ENCODE data around the gene ADAM11.
"Not testable (repeated sequence)": the region's sequence is repeated elsewhere in the genome, so short reads cannot be mapped to it uniquely, and the experiment has no call there.

ADAM11 gene

DNA sequence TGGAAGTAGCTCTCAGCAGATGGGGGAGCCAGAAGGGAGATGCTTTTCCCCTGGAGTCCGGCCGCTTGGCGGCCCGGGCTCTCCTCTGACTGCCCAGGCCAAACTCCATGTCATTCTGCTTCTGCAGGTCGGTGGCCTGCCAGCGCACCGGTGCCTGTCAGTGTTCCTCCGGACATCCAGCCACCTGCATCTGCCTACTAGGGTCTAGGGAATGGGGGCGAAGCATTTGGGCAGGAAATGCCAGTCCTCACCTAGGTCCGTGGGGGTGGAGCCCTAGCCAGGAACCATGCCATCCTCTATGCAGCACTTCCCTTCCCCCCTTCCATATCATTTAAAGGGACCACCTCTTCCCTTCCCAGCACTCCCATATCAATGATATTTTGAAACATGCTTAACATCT is 37.1 kb downstream of the ADAM11 start:
- DNase-seq (ENCODE audit: low spot score): no peak

DNA sequence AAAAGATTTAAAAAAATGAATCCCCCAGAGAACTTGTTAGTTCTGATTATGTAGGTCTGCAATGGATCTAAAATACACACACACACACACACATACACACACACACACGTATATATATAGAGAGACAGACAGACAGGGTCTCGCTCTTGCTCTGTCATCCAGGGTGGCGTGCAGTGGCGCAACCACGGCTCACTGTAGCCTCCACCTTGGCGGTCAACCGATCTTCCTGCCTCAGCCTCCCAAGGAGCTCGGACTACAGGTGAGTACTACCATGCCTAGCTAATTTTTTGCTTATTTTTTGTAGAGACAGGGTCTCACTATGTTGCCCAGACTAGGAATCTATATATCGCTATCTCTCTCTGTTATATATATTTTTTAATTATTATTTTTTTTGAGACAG is 37.9 kb downstream of the ADAM11 start:
- no peak for DNase-seq (ENCODE audit: low spot score)

DNA sequence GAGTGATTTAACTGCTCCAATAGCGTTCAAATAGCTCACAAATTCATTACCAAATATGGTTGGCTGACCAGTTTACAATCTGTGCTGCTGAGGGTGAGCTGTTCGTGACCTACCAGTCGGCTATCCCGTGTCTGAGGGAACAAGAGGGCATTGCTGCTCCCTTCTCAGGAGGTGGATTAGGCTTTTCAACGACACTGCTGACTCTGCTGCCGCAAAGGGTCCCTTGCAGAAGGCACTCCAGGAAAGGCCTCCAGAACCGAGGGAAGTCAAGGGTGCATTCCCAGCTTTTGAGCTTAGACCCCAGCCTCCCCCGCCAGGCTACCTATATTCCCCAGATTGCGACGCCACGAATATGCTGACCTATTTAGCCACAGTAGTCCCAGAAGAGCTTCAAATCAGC is 39.0 kb downstream of the ADAM11 start:
- DNase-seq (ENCODE audit: low spot score): no peak

DNA sequence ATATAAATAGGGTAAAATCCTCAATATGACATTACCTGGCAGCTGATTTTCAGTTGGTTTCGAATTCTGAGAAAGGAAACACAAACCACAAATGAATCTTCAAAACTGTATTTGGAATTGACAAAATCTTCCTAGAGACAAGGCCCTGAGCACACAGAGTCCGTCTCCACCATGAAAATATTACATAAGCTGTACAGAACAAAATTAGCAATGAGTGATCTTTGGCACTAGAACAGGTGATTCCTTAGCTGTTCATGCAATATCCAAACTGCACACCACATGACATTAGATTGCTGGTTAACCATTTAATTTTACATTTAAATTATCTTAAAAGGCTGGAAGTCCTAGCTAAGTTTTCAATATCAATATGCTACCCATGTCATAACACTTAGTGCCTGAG is 39.6 kb downstream of the ADAM11 start:
- no peak for DNase-seq (ENCODE audit: low spot score)

DNA sequence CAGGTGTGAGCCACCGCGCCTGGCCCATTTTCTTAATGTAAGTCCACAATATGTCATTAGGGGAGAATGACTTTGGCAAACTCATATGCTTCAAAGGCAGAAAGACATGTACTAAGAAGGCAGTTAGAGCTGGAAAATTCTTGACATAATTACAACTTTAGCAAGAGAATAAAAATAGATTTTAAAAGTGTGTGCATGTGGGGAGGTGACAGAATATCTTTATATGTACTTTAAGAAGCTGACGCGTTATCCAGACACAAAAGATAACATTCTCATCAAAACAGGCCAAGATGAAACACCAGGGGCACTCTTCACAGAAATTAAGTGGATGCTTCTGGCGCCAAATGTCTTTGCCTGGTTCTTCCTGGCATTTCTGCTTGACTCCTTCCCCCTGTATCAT is 43.1 kb downstream of the ADAM11 start:
- no peak for DNase-seq (ENCODE audit: low spot score)

DNA sequence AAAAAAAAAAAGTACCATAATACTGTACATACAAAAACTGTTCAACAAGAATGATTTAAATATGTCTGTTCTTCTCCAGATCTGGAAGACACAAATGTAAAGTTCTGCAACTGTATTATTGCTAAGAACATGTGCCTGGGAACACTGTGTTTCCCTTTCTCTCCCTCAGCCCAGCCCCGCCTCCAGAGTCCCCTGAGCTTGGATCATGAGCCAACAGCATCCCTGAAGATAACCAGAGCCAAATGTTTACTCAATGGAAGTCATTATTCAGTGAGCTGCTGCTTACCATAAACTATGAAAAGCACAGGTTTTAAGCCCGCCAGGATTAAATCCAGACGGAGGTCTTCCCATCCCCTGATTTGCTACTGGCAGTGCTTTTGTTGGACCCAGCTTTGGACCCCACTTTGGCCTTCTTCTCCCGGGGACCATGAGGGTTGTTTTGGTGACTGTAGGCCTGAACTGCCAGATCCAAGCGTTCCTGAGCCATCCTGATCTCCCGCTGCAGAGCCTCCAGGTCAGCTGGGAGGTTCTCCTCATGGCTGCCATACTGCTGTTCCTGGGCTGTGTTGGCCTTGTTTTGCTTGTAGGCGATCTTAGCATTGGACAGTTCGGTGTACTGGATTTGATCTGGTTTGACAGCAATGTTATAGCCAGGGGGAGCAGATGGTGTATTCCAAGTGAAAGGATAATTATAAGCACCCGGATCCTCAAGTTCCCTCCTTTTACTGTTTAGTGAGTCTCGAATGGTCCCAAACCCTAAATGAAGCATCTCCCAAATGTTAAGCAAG is 45.7 kb downstream of the ADAM11 start:
- DNase-seq (ENCODE audit: low spot score): no peak

DNA sequence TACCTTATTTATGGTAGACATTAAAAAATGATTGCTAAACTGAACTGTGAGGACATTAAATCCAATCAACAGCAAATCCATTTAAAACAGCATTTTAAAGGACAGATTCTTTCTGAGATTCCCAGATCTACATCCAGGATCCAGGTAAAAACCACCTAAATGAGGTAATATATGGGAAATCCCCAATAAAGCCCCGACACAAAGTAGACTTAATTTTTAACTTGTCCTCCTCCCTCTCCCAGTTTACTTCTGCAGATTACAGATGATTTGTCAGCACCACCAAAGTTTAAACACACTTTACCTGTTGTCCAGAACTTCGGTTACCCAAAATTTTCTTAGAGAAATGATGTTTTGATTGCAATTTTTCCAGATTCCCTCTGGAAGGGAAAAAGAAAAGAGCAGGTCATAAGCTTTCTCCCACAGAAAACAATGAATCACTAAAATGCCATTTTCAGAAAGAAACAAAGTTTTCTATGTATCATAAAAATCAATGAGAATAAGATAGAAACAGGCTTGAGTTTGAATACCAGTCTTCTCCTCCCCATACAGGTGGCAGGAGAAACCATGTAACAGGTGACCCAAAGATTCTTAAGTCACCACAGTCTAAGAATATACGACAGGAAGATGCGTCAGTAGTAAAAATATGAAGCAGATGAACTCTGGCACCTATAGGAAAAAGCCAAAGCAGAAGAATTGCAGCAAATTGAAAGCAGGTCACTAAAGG is 48.5 kb downstream of the ADAM11 start:
- DNase-seq (ENCODE audit: low spot score): no peak

DNA sequence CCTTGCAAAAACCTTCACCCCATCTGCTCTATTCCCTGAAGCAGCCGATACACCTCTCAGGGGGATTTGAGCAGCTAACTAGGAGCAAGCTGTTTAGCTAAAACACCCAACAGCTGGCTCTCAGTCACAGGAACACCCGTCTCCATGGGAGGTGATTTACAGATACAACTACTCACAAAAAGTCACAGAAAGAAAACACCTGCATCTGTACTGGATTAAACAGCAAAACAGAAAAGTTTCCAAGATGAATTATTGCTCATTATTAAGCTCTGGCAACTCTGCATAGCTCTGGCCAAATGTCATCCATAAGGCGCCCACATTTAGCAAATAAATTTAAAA is 49.0 kb downstream of the ADAM11 start:
- DNase-seq (ENCODE audit: low spot score): no peak

DNA sequence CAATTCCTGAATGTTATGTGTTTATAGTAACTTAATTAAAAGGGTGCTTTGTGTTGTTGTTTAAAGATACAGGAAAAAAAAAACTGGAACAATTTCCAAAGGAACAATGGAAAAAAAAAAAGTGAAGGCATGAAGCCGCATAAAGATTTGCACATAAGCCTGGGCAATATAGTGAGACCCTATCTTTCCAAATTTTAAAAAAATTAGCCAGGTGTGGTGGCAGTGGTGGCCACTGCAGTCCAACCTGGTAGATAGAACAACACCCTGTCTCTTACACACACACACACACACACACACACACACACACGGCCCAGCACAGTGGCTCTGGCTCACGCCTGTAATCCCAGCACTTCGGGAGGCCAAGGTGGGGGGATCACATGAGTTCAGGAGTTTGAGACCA is 49.4 kb downstream of the ADAM11 start:
- no peak for DNase-seq (ENCODE audit: low spot score)

DNA sequence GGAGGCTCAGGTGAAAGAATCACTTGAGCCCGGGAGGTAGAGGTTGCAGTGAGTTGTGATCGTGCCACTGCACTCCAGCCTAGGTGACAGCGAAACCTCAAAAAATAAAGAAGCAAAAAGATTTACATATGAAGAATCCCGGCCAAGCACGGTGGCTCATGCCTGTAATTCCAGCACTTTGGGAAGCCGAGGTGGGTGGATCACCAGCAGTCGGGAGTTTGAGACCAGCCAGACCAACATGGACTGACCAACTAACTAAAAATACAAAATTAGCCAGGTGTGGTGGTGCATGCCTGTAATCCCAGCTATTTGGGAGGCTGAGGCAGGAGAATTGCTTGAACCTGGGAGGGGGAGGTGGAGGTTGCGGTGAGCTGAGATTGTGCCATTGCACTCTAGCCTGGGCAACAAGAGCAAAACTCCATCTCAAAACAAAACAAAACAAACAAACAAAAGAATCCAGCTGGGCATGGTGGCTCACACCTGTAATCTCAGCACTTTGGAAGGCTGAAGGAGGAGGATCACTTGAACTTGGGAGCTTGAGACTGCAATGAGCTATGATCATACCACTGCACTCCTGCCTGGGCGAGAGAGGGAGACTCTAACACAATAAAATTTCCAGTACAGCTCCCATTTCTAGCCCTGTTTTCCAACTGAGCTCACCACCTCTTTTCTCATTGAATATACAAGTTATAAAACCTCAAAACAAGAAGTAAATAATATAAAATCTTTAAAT is 50.0 kb downstream of the ADAM11 start:
- DNase-seq (ENCODE audit: low spot score): not testable (repeated sequence)

DNA sequence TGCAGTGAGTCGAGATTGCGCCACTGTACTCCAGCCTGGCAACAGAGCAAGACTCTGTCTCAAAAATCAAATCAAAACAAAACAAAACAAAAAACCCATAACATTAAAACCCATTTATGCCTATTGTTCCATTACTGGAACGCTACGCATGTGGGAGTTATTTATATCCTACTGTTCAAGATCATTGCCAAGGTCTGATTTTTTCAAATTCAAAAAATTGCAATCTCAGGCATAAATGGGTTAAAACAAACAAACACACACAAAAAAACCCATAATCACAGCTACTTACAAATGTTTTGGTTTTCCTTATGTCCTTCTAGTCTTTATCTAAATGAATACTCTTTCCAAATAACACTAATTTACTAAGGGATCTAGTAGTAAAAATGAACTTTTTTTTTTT is 53.5 kb downstream of the ADAM11 start:
- no peak for DNase-seq (ENCODE audit: low spot score)

DNA sequence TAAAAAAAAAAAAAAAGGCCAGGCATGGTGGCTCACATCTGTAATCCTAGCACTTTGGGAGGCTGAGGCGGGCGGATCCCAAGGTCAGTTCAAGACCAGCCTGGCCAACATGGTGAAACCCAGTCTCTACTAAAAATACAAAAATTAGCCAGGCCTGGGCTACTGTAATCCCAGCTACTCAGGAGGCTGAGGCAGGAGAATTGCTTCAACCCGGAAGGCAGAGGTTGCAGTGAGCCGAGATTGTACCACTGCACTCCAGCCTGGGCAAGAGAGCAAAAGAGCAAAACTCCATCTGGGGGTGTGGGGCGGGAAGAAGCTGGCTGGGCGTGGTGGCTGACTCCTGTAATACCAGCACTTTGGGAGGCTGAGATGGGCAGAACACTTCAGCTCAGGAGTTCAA is 59.7 kb downstream of the ADAM11 start:
- DNase-seq (ENCODE audit: low spot score): not testable (repeated sequence)

DNA sequence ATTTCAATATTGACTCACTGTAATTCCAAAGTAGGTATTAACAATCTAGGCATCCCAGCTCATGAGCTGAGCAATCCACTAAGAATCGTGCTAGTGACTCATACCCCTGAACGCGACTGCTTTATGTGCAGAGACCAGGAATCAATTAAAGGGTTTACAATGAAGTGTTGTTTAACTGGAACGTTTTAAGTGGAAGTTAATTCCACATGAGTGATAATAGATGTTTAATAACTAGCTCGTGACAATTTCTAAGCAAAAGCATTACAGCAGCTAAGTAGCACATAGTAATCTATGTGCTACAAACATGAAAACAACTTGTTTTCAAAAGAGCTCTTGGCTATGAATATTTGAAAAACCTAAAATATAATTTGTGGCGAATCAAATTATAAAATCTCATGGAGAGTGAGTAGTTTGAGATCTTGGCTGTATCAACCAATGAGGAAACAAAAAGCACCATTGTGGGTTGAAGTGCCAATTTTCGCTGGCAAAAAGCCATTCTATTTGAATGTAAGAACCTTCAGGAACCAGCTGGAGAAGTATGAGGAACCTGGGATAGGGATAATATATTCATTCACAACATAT is 61.9 kb downstream of the ADAM11 start:
- peak; percentile 94 for DNase-seq (ENCODE audit: low spot score)

DNA sequence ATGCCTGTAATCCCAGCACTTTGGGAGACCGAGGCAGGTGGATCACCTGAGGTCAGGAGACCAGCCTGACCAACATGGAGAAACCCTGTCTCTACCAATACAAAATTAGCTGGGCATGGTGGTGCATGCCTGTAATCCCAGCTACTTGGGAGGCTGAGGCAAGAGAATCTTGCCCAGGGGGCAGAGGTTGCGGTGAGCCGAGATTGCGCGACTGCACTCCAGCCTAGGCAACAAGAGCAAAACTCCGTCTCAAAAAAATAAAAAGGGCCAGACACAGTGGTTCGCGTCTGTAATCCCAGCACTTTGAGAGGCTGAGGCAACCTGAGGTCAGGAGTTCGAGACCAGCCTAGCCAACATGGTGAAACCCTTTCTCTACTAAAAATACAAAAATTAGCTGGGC is 66.4 kb downstream of the ADAM11 start:
- DNase-seq (ENCODE audit: low spot score): not testable (repeated sequence)

DNA sequence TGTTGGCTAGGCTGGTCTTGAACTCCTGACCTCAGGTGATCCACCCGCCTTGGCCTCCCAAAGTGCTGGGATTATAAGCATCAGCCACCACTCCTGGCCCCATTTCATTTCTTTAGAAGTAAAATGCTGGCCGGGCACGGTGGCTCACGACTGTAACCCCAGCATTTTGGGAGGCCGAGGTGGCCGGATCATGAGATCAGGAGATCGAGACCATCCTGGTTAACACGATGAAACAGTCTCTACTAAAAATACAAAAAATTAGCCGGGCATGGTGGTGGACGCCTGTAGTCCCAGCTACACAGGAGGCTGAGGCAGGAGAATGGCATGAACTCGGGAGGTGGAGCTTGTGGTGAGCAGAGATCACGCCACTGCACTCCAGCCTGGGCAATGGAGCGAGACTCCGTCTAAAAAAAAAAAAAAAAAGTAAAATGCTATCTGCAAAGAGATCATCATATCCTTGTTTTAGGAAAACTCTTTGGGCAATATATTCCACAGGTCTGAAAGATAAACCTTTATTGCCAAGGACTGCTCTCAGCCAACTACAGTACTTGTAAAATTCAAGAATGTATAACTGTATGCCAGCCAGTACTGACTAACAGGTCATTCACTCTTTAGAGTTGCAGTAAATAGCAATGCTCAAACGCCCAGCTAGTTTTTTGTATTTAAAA is 67.5 kb downstream of the ADAM11 start:
- no peak for DNase-seq (ENCODE audit: low spot score)

DNA sequence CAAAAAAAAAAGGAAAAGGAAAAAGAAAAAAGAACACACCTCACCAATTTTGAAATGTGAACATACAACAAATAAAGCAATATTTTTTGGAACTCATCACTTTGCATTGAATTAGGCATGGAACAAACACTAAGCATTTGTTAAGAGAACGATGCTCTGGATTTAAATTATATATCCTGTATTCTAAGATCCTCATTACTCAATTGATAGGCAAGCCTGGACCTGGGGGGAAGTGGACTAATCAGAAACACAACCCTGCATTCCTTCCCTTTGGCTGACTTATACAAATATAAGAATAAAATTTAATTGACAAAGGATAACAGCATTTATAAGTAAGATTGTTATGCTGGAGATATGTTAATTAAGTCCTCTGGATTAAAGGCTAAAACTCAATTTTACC is 69.1 kb downstream of the ADAM11 start:
- no peak for DNase-seq (ENCODE audit: low spot score)

DNA sequence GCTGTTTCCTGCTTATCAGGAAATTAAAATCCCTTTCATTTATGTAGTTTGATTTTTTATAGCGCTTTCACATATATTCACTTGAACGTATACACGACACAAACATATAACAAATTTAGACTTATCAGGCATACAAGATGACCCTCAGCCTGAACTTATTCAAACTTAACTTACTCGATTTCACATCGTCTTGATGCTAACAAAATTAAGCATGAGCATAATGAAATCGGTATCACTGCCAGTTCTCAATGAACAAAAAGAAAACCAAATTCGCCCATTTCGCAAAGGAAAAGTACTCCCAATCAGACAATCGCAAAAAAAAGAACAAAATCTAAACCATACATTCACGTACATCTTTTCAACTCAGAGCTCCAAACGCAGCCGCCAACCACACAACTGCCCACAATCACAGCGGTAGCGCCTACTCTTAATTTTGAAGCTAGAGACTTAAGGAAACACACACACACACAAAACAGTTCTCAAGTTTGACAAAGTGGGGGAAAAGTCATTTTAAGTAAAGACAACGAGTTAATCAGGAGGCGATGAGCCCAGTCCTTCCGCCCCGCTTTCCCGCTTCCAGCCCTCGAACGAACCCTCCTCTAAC is 70.2 kb downstream of the ADAM11 start:
- no peak for DNase-seq (ENCODE audit: low spot score)

DNA sequence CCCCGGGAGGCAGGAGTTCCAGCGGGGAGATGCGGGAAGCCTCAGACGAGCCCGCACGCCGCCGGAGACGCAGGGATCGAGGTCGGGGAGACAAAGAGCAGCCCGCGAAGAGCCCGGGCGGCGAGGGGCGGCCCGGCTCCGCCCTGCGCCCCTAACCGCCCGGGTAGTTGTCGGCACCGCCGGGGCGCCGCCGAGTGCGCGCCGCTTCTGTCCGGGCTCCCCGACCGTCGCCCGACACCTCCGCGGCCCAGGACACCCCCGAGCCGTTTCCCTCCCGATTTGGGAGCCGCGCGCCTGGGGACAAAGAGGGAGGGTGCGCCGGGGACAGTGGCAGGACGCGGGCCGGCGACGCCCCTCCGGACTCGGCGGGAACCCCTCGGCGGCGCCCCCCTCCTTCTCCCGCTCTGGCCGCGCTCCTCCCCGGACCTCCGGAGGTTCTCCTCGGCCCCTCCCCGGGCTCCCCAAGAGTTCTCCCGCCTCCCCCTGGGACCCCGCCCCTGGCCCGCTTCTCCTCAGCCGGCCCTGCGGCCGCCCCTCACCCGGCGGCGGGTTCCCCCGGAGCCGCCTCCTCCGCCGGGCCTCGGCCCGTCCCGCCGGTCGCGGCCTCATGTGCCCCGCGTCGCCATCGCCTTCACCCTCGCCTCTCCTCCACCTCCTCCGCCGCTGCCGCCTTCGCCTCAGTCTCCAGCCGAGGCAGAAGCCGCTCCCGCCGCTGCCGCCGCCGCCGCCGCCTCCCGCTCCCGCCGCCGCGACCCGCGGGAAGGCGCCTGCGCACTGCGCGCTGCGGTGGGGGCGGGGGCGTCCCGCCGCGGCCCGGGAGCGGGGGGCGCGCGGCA is 71.0 kb downstream of the ADAM11 start, which contains the start of gene GJC1:
TSS of gene GJC1 (minus strand) at position 765 of the 836 bp plus-strand sequence. CDS start 24,470 bp downstream, outside the sequence.
- DNase-seq (ENCODE audit: low spot score): no peak

DNA sequence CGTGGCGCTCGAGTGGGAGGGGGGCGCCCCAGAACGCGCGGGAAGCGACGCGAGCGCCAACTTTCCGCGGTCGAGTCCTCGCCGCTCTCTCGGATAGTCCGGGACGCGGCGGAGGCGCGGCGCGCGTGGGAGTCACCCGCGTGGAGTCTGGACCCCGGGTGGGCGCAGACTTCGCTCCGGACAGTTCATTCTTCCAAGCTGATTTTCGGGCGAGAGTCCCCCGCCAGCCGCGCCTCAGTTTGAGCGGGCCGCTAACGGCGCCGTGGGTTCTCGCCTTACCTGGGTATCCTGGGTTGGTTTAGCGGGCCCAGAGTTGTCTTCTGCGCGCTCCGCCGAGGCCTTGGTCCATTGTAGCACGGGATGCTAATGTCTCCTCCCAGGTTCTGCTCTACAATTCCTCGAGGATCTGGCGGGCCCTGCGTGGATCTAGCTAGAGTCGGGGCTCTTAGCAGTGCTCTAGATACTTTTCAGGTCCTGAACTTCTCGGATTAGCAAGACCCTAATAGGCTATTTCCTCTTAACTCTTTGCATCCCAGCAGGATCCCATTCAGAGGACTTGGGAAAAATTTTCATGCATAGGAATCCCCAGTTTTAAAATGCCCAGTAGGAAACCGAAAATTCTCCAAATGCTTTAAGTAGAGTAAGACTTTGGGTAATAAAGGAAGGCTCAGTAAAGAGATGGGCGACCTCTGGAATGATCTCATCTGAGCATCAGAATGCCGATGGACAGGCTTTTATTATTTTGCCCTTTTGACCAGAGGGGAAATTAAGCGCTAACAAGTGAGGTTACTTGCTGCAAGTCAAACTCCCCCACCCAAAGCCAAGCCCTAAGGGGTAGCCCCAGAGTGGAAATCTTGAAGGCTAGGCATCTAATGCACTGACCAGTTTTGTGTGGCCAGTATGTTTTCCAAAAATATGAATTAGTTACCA is 71.8 kb downstream of the ADAM11 start:
- peak; percentile 39 for DNase-seq (ENCODE audit: low spot score)

DNA sequence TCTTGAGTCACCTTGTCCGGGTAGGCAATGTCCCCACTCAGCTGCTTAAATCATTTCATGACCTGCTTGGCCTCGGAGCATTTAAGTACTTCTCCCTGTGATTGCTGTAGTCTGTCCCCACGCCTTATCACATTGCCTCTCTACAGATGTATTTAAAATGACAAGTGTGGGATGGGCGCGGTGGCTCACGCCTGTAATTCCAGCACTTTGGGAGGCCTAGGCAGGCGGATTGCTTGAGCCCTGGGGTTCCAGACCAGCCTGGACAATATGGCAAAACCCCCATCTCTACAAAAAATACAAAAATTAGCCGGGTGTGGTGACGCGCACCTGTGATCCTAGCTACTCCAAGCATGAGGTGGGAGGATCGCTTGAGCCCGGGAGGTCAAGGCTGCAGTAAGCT is 72.6 kb downstream of the ADAM11 start:
- no peak for DNase-seq (ENCODE audit: low spot score)
